Keratinocyte (primary cell): ENCODE measurements around the gene CKAP2.

ENCODE experiments used
- EZH2 ChIP-seq: IDR thresholded peaks from one replicate; pipeline ENCODE4 v1.6.1; 2012; ENCODE audit warnings: inconsistent platforms, mild to moderate bottlenecking, low read length, moderate library complexity
- TF ChIP-seq, protein P1 (sequence below), 3 experiments: IDR thresholded peaks in 1 of 3; conservative IDR thresholded peaks in 1 of 3; optimal IDR thresholded peaks in 1 of 3; 2 replicates in 2 of 3; 3 replicates in 1 of 3; pipeline versions ENCODE3 to v1.5.1; 2011; ENCODE audit warnings: low read length in 3 of 3, mild to moderate bottlenecking in 3 of 3, moderate library complexity in 2 of 3, control low read depth in 1 of 3, inconsistent platforms in 1 of 3; ENCODE audit not compliant: insufficient read depth in 2 of 3; ENCODE audit errors: extremely low read depth in 1 of 3

DNA sequence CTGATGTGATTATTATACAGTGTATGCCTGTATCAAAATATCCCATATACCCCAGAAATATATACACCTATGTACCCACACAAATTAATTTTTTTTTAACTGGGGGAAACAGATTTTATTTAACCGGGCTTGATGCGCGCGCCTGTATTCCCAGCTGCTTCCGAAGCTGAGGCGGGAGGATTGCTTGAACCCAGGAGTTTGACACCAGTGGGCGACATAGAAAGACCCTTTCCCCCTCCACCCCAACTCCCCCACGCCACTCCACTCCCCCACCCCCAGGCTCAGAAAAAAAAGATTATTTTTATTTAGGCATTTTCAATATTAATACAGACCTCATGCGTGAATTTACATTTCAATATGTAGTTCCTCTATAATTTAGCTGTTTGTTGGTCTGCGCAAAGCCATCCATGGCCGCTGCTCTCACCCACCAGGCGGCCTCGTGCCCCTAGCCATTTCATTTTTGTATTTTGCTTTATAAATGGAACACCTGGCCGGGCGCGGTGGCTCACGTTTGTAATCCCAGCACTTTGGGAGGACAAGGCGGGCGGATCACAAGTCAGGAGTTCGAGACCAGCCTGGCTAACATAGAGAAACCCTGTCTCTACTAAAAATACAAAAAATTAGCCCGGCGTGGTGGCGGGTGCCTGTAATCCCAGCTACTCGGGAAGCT, 4.0 kb upstream of the CKAP2 start:
- TF ChIP-seq, protein P1, sequence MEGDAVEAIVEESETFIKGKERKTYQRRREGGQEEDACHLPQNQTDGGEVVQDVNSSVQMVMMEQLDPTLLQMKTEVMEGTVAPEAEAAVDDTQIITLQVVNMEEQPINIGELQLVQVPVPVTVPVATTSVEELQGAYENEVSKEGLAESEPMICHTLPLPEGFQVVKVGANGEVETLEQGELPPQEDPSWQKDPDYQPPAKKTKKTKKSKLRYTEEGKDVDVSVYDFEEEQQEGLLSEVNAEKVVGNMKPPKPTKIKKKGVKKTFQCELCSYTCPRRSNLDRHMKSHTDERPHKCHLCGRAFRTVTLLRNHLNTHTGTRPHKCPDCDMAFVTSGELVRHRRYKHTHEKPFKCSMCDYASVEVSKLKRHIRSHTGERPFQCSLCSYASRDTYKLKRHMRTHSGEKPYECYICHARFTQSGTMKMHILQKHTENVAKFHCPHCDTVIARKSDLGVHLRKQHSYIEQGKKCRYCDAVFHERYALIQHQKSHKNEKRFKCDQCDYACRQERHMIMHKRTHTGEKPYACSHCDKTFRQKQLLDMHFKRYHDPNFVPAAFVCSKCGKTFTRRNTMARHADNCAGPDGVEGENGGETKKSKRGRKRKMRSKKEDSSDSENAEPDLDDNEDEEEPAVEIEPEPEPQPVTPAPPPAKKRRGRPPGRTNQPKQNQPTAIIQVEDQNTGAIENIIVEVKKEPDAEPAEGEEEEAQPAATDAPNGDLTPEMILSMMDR (optimal IDR thresholded peaks at IDR 0.05 in 1 of 3, IDR thresholded peaks at IDR 0.05 in 1 of 3, conservative IDR thresholded peaks at IDR 0.05 in 1 of 3; ENCODE audit: extremely low read depth in 1 of 3, insufficient read depth in 2 of 3, low read length in 3 of 3) = no peak
- TF ChIP-seq EZH2 = no peak
